ENCODE results near the gene TRIP12.

- TF ChIP-seq POLR2A (IDR thresholded peaks at IDR 0.05; ENCODE audit: low read depth, low read length): no peak
- TF ChIP-seq EZH2 (IDR thresholded peaks at IDR 0.05; ENCODE audit: borderline replicate concordance, low read depth, low read length, severe bottlenecking): no peak
- TF ChIP-seq, protein P1, sequence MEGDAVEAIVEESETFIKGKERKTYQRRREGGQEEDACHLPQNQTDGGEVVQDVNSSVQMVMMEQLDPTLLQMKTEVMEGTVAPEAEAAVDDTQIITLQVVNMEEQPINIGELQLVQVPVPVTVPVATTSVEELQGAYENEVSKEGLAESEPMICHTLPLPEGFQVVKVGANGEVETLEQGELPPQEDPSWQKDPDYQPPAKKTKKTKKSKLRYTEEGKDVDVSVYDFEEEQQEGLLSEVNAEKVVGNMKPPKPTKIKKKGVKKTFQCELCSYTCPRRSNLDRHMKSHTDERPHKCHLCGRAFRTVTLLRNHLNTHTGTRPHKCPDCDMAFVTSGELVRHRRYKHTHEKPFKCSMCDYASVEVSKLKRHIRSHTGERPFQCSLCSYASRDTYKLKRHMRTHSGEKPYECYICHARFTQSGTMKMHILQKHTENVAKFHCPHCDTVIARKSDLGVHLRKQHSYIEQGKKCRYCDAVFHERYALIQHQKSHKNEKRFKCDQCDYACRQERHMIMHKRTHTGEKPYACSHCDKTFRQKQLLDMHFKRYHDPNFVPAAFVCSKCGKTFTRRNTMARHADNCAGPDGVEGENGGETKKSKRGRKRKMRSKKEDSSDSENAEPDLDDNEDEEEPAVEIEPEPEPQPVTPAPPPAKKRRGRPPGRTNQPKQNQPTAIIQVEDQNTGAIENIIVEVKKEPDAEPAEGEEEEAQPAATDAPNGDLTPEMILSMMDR (IDR thresholded peaks at IDR 0.05; ENCODE audit: extremely low read depth in 1 of 2, insufficient read depth in 1 of 2, low read depth in 1 of 2, low read length in 2 of 2): no peak
- no peak for TF ChIP-seq POLR2AphosphoS5 (IDR thresholded peaks at IDR 0.05; ENCODE audit: insufficient read depth, low read depth, low read length)
- TF ChIP-seq MYC (IDR thresholded peaks at IDR 0.05; ENCODE audit: low read depth, low read length): no peak
- TF ChIP-seq, protein P2, sequence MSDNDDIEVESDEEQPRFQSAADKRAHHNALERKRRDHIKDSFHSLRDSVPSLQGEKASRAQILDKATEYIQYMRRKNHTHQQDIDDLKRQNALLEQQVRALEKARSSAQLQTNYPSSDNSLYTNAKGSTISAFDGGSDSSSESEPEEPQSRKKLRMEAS (IDR thresholded peaks at IDR 0.05; ENCODE audit: insufficient read depth, insufficient read length): no peak
These were observed 188.9 kb downstream of the TRIP12 start for GRCh38 chr2:229732897-229733296.
